NCI-H524 (cell line): ENCODE data around the gene GNAQ.

Experiments
- DNase-seq, 2 experiments: peaks; one replicate each; lab custom pipeline; 2025; lab: John Stamatoyannopoulos, UW

The GNAQ gene

GRCh38 chr9:77815260-77815659 is 216.4 kb downstream of the GNAQ start:
- DNase-seq: no peak

- no peak for DNase-seq
Observed at GRCh38 chr9:77811832-77812231, 219.8 kb downstream of the GNAQ start.

- DNase-seq: no peak
Observed at GRCh38 chr9:77810637-77811119, 220.9 kb downstream of the GNAQ start.

DNA sequence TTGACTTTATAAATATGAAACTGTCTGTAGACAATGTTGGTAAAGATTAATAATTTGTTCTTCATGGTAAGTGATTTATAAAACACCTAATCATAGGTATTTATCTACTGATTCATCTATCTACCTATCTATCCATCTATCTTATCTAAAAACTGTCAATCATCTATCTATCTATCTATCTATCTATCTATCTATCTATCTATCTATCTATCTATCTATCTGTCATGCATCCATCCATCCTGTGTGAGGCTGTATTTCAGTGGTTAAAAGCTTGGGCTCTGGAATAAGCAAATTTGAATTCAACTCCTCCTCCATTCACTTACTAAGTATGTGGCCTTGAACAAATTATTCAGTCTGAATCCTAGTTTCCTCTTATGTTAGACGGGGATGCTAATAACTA is 221.6 kb downstream of the GNAQ start:
- DNase-seq: no peak

GRCh38 chr9:77809552-77809951 is 222.1 kb downstream of the GNAQ start:
- no peak for DNase-seq

- no peak for DNase-seq
Observed at GRCh38 chr9:77808751-77809081, 222.9 kb downstream of the GNAQ start.

- no peak for DNase-seq
Observed at GRCh38 chr9:77807846-77808750, 223.5 kb downstream of the GNAQ start.

- DNase-seq: no peak
Observed at GRCh38 chr9:77807281-77807683, 224.3 kb downstream of the GNAQ start.

DNA sequence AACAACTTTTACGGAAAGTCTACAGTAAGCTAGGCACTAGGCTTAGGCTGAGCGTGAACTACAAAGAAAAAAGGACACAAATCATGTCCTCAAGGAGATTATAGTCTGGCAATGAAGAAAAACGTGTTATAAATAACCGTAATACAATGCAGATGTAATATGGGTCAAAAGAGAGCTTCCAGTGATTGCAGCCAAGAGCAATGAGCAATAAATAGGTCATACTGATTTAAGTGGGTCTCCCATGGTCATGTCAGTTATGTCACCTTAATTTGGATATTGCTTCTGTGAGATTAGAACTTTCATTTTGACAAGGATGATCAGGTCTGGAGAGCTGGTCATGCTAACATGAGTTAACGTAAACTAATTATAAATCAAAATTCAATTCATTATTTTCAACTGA is 224.9 kb downstream of the GNAQ start:
- DNase-seq: no peak

- no peak for DNase-seq
Observed at GRCh38 chr9:77805810-77806209, 225.8 kb downstream of the GNAQ start.

DNA sequence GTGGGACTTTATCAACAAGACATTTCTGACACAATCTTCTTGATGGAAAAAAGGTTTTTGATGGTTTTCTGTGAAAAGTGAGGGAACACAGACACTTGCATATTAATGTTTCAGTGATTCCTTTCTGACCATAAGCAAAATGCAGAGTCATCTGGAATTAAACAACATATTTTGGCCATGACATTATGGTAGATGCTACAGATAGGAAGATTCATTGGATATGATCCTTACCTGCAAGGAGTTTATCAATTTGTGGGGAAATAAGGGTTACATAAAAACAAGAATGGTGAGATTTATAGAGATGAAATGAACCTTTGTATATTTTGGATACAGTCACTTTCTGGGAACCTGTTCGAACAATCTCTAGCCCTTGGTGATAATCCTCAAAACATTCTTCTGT is 228.2 kb downstream of the GNAQ start:
- DNase-seq: no peak

DNA sequence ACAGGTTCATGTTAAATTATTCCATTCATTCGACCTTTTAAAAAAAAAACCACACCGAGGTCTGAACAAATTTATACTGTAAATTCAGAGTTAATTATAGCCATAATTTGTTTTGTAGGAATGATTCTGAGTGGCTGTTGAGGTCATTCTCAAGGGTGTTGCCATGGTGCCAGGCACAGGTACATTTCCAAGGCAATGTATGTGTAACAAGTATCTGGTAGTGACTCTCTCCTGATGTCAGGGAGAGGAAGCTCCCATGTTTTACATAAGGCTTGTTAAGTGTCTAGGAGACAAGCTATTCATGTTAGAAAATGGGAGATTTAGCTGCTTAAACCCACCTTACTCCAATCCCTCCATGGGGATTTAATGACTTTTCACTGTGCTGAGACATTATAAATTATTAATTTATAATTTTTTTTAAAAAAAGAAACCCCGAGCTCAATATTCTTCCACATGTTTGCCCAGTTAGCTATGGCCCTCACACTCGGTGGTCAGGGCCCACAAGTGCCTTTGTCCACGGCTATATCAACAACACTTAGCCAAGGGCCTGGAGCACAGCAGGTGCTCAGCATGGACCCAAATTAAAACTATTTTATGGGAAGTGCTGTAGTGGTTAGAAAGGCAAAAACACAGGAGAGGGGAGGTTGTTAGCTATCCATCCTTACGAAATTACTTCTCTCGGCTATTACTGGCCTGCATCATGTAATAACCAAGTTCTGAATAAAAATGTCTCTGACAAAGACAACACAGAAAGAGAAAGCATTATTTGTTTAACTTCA is 228.9 kb downstream of the GNAQ start:
- no peak for DNase-seq

- DNase-seq: no peak
Observed at GRCh38 chr9:77802064-77802463, 229.5 kb downstream of the GNAQ start.

GRCh38 chr9:77800924-77801551 is 230.6 kb downstream of the GNAQ start:
- no peak for DNase-seq

DNA sequence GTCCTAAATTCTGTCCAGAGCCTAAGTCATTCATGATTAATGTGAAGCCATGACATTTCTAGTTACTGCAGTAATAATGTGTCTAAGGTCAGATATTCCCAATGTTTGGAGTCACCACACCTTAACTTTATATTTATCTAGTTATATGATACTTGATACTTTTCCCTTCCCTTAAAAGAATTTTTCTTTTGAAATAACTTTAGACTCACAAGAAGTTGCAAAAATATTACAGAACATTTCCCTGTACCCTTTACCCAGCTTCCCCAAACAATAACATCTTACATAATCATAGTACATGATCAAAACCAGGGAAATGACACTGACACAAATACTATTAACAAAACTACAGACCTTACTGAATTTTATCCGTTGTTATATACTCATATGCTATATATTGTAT is 233.5 kb downstream of the GNAQ start:
- no peak for DNase-seq

DNA sequence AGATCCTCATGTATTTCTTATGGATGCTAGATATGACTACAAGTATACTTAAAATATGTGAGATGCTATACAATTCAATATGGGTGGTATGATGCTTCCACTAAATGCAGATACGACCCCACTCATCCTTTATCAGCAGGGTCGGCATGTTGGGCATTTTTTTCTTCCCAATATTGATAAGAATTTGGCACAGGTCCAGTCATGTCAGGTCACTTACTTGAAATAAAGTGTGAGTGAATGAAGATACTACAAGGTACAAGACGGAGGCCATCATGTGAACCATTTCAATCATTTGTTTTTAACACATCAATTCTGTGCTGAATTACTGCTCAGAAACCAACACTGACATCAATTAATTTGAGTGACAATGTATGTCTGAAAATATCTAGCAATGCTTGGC is 236.6 kb downstream of the GNAQ start:
- no peak for DNase-seq

DNA sequence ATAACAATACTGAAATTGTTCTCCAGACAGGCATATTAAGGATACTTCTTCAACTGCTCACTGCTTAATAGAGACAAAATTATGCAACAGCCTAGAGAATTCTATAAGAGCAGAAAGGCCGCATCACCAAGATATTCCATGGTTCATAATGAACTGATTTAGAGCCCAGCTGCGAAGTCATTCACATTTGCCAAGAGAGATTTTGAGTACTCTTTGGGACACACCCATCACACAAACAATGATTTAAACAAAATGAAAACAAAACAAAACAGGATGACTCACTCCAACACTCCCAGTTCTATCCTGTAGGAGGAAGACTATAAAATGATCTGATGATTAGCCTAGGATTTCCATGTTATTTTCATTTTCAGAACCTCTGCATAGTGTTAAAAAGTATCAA is 237.8 kb downstream of the GNAQ start:
- DNase-seq: no peak

DNA sequence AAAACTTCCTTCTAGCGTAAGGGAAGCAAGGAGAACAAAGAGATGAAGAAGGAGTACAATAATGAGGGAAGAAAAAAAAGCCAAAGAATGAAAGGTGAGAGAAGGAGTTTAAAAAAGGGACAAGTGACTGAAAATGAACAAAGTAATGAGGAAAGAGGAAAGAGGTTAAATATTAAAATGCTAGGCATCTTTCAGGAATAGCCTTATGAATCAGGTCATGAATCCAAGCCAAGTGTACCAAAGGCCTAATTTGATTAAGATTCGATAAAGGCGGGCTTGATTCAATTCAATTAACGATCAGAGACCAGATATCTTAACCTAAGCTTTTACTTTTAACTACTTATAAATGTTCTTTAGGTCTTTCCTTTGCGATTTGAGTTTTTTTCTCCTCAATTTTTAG is 241.7 kb downstream of the GNAQ start:
- no peak for DNase-seq

DNA sequence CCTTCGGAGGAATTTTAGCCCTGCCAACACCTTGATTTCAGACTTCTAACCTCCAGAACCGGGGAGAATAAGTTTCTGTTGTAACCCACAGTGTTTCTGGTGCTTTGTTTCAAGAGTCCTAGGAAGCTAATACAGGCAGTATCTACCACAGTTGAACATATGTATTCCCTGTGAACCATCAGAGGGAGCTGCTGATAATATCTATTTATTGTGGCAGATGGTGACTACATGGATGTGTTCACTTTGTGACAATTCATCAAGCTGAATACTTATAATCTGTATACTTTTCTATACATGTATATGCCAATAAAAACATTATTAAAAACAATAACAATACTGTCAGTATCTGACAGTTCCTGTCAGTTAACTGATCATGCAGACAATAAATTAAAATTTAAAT is 246.3 kb downstream of the GNAQ start:
- DNase-seq: peak in 1 of 2 experiments; percentile 2

- DNase-seq: no peak
Observed at GRCh38 chr9:77783518-77783917, 248.1 kb downstream of the GNAQ start.

DNA sequence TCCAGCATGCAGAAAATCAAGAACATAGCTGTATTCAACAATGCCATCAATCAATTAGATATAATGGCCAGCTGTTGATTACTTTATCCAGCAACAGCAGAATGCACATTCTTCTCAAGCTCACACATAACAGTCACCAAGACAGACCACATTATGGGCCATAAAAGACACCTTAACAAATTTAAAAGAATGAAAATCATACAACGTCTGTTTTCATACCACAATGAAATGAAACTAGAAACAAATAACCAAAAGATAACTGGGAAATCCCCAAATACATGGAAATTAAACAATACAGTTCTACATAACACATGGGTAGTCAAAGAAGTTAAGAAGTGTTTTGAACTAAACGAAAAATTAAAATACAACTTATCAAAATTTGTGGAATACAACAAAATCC is 252.6 kb downstream of the GNAQ start:
- DNase-seq: no peak

GRCh38 chr9:77773381-77773780 is 258.2 kb downstream of the GNAQ start:
- no peak for DNase-seq

DNA sequence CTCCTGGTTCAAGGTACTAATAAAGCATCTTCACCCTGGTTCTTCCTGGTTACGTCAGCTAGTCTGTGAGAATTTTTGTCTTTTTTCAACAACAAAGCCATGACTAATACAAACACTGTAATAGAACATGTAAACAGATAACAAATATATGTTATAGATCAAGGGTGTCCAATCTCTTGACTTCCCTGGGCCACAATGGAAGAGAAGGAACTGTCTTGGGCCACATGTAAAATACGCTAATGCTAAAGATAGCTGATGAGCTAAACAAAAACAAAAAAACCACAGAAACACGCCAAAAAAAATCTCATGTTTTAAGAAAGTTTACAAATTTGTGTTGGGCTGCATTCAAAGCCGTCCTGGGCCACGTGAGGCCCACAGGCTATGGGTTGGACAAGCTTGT is 259.0 kb downstream of the GNAQ start:
- DNase-seq: no peak
